K562 (cell line): ENCODE results near the gene GABARAP. TPM values are rescaled to one million over a fixed set of nuclear protein-coding genes. Genes with fewer than 3 reads are reported as not detected.
A peak's percentile ranks its signal among the peaks of the same experiment; 100 is the strongest.

ENCODE experiments used
- C11orf30 ChIP-seq: fragments of 450-650 bp; IDR thresholded peaks from 2 replicates; pipeline ENCODE4 v1.6.1; 2016; ENCODE audit warnings: low read depth, mild to moderate bottlenecking
- CHD1 ChIP-seq: fragments of 200-600 bp; sonication (generic); IDR thresholded peaks from one replicate; pipeline ENCODE4 v1.6.1; 2012; ENCODE audit warnings: mild to moderate bottlenecking, moderate library complexity, low read length, inconsistent platforms
- ELF4 ChIP-seq: fragments of 450-650 bp; formaldehyde crosslinking; IDR thresholded peaks from 2 replicates; pipeline ENCODE4 v1.4.0; 2022; ENCODE audit warnings: missing genetic modification characterization
- ESRRA ChIP-seq: fragments of 450-650 bp; IDR thresholded peaks from 2 replicates; pipeline ENCODE4 v1.6.1; 2014; ENCODE audit warnings: low read depth, mild to moderate bottlenecking, moderate library complexity, borderline replicate concordance
- HCFC1 ChIP-seq: IDR thresholded peaks from 2 replicates; pipeline ENCODE4 v1.6.1; 2012; ENCODE audit warnings: low read depth, low read length, improper control_type of control experiment
- HDAC1 ChIP-seq, 2 experiments: fragments of 450-650 bp; IDR thresholded peaks; 2 replicates each; pipeline ENCODE4 v1.6.1; 2016 to 2017; ENCODE audit warnings: inconsistent platforms in 1 of 2, mild to moderate bottlenecking in 1 of 2, moderate library complexity in 1 of 2
- ILF3 ChIP-seq: fragments of 450-650 bp; IDR thresholded peaks from 2 replicates; pipeline ENCODE4 v1.6.1; 2018; ENCODE audit warnings: antibody characterized with exemption, mild to moderate bottlenecking, moderate library complexity, borderline replicate concordance
- MCM7 ChIP-seq, 2 experiments: fragments of 450-650 bp; IDR thresholded peaks; 2 replicates each; pipeline ENCODE4 v1.6.1; 2016 to 2018
- MXI1 ChIP-seq: IDR thresholded peaks from 2 replicates; pipeline ENCODE4 v1.6.1; 2011; ENCODE audit warnings: low read depth, mild to moderate bottlenecking, improper control_type of control experiment, low read length
- PCBP1 ChIP-seq: fragments of 200-400 bp; formaldehyde crosslinking; IDR thresholded peaks from 2 replicates; pipeline ENCODE4 v1.6.1; 2018; ENCODE audit warnings: mild to moderate bottlenecking, low read depth, low read length; ENCODE audit not compliant: poor library complexity, severe bottlenecking
- POLR2G ChIP-seq: fragments of 200-400 bp; formaldehyde crosslinking; IDR thresholded peaks from 2 replicates; pipeline ENCODE4 v1.6.1; 2017; ENCODE audit warnings: low read depth, mild to moderate bottlenecking, antibody characterized with exemption, low read length, moderate library complexity
- TAF1 ChIP-seq: IDR thresholded peaks from 2 replicates; pipeline ENCODE4 v1.6.1; 2011; ENCODE audit warnings: mild to moderate bottlenecking, low read length, moderate library complexity; ENCODE audit not compliant: insufficient read depth, control insufficient read depth, severe bottlenecking; ENCODE audit errors: extremely low read depth
- TCF3 ChIP-seq: sonication (generic); formaldehyde crosslinking; IDR thresholded peaks from 2 replicates; pipeline ENCODE4 v1.4.0; 2020; ENCODE audit warnings: mild to moderate bottlenecking, missing genetic modification reagents
- U2AF1 ChIP-seq: fragments of 200-400 bp; formaldehyde crosslinking; optimal IDR thresholded peaks from 2 replicates; pipeline ENCODE3; 2017; ENCODE audit warnings: mild to moderate bottlenecking, low read depth, low read length, moderate library complexity
- ZBTB1 ChIP-seq: sonication (generic); formaldehyde crosslinking; IDR thresholded peaks from 2 replicates; pipeline ENCODE4 v1.8.1; 2023; ENCODE audit warnings: missing genetic modification reagents, low read depth, mild to moderate bottlenecking, borderline replicate concordance
- ZNF212 ChIP-seq: fragments of 450-650 bp; formaldehyde crosslinking; IDR thresholded peaks from 2 replicates; pipeline ENCODE4 v1.4.0; 2020; ENCODE audit warnings: mild to moderate bottlenecking
- ZNF79 ChIP-seq: fragments of 250-450 bp; sonication (Bioruptor Pico); IDR thresholded peaks from 2 replicates; pipeline ENCODE4 v1.4.0; 2020; ENCODE audit warnings: low read depth, mild to moderate bottlenecking, moderate library complexity
- polyA plus RNA-seq, 8 experiments: library from polyadenylated mRNA; depleted of rRNA in 4 of 8; stranded (reverse) in 5 of 8; unstranded in 3 of 8; fragments of >200 nt; fragmentation: Nextera tagmentation in 2 of 8; fragmentation: Illumina TruSeq in 1 of 8; extraction: Ambion mirVana in 2 of 8; extraction: Trizol in 1 of 8; gene quantifications; 2 replicates each; pipeline versions ENCODE4 v1.2.1 to v1.2.3, GENCODE V29; 2011 to 2014; ENCODE audit warnings: inconsistent platforms in 1 of 8, missing spikeins in 1 of 8
- total RNA-seq, 7 experiments: library from RNA; depleted of rRNA in 6 of 7; stranded (reverse); fragments of >200 nt in 6 of 7; fragmentation: Illumina TruSeq in 2 of 7; extraction: Trizol in 2 of 7; gene quantifications; 2 replicates each; pipeline versions ENCODE4 v1.2.1 to v1.2.3, GENCODE V29; 2011 to 2021; ENCODE audit warnings: low replicate concordance in 1 of 7
- TF ChIP-seq, protein P1 (sequence below): fragments of 450-650 bp; IDR thresholded peaks from 2 replicates; pipeline ENCODE4 v1.6.1; 2016; ENCODE audit warnings: mild to moderate bottlenecking
- TF ChIP-seq, protein P2 (sequence below): sonication (generic); formaldehyde crosslinking; IDR thresholded peaks from 2 replicates; pipeline ENCODE4 v1.8.0; 2023; ENCODE audit warnings: mild to moderate bottlenecking, missing genetic modification reagents
- TF ChIP-seq, protein P3 (sequence below): sonication (generic); formaldehyde crosslinking; IDR thresholded peaks from 2 replicates; pipeline ENCODE4 v1.9.0; 2022; ENCODE audit warnings: mild to moderate bottlenecking, missing genetic modification reagents
- TF ChIP-seq, protein P4 (sequence below): fragments of 250-450 bp; sonication (Bioruptor Pico); IDR thresholded peaks from 2 replicates; pipeline ENCODE4 v1.5.0; 2021

The GABARAP gene
- total and polyA plus RNA-seq, 9 of the 15 experiments (the other 6 are each of a cell fraction or from before 2014, with no cell fraction given), result 47.5 to 373 (median 152) TPM

DNA sequence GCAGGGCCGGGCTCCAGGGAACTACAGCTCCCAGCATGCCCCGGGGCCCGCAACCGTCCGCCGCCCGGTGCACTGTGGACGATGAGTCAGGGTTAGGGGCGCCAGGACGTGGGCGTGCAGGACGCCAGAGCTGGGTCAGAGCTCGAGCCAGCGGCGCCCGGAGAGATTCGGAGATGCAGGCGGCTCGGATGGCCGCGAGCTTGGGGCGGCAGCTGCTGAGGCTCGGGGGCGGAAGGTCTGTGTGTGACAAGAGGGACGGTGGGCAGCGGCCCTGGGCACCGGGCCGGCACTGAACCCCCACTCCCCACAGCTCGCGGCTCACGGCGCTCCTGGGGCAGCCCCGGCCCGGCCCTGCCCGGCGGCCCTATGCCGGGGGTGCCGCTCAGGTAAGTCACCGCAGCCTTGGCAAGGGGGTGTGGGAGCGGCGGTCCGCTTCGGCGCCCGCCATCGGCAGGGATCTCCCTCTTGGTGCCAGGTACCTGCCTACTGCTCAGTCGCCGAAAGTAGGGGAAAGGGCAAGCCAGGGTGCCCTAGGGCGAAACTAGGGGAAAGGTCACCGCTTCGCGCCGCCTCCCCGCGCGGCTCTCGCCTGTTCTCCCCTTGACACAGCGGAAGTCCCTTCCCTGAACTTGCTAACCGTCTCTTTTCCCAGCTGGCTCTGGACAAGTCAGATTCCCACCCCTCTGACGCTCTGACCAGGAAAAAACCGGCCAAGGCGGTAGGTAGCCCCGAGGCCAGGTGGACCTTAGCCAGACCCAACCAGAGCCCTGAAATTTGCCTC lies 22.2 kb downstream of the GABARAP start, which contains the start of the genes ACADVL and DLG4 (continued):
- TF ChIP-seq TAF1 (peak; percentile 87), C11orf30 (peak; percentile 59), ZBTB1 (CRISPR knock-in tag) (0 out of 2 replicates have a peak, but pooled peaks have one; percentile 8), TCF3 (no peak), CHD1 (peak; percentile 81), ESRRA (no peak), MCM7 (IDR thresholded peaks at IDR 0.05) (no peak), POLR2G (peak; percentile 91), ZNF79 (CRISPR knock-in tag) (no peak), ZNF212 (CRISPR knock-in tag) (peak; percentile 47; the same call in 1 of the 2 replicates), HDAC1 (IDR thresholded peaks at IDR 0.05) (0 out of 4 replicates have a peak, but pooled peaks of 1 of the 2 experiments have one; percentile 44), ELF4 (peak; percentile 37; the same call in 1 of the 2 replicates), U2AF1 (peak; percentile 25), MXI1 (0 out of 2 replicates have a peak, but pooled peaks have one; percentile 18), ILF3 (no peak), HCFC1 (peak; percentile 93), PCBP1 (peak; percentile 22)
- TF ChIP-seq, protein P1, sequence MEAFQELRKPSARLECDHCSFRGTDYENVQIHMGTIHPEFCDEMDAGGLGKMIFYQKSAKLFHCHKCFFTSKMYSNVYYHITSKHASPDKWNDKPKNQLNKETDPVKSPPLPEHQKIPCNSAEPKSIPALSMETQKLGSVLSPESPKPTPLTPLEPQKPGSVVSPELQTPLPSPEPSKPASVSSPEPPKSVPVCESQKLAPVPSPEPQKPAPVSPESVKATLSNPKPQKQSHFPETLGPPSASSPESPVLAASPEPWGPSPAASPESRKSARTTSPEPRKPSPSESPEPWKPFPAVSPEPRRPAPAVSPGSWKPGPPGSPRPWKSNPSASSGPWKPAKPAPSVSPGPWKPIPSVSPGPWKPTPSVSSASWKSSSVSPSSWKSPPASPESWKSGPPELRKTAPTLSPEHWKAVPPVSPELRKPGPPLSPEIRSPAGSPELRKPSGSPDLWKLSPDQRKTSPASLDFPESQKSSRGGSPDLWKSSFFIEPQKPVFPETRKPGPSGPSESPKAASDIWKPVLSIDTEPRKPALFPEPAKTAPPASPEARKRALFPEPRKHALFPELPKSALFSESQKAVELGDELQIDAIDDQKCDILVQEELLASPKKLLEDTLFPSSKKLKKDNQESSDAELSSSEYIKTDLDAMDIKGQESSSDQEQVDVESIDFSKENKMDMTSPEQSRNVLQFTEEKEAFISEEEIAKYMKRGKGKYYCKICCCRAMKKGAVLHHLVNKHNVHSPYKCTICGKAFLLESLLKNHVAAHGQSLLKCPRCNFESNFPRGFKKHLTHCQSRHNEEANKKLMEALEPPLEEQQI, result no peak
- TF ChIP-seq, protein P2, sequence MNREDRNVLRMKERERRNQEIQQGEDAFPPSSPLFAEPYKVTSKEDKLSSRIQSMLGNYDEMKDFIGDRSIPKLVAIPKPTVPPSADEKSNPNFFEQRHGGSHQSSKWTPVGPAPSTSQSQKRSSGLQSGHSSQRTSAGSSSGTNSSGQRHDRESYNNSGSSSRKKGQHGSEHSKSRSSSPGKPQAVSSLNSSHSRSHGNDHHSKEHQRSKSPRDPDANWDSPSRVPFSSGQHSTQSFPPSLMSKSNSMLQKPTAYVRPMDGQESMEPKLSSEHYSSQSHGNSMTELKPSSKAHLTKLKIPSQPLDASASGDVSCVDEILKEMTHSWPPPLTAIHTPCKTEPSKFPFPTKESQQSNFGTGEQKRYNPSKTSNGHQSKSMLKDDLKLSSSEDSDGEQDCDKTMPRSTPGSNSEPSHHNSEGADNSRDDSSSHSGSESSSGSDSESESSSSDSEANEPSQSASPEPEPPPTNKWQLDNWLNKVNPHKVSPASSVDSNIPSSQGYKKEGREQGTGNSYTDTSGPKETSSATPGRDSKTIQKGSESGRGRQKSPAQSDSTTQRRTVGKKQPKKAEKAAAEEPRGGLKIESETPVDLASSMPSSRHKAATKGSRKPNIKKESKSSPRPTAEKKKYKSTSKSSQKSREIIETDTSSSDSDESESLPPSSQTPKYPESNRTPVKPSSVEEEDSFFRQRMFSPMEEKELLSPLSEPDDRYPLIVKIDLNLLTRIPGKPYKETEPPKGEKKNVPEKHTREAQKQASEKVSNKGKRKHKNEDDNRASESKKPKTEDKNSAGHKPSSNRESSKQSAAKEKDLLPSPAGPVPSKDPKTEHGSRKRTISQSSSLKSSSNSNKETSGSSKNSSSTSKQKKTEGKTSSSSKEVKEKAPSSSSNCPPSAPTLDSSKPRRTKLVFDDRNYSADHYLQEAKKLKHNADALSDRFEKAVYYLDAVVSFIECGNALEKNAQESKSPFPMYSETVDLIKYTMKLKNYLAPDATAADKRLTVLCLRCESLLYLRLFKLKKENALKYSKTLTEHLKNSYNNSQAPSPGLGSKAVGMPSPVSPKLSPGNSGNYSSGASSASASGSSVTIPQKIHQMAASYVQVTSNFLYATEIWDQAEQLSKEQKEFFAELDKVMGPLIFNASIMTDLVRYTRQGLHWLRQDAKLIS, result peak; percentile 61; the same call in 1 of the 2 replicates
- TF ChIP-seq, protein P3, sequence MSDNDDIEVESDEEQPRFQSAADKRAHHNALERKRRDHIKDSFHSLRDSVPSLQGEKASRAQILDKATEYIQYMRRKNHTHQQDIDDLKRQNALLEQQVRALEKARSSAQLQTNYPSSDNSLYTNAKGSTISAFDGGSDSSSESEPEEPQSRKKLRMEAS (CRISPR knock-in tag), result peak; percentile 4; the same call in 1 of the 2 replicates
- TF ChIP-seq, protein P4, sequence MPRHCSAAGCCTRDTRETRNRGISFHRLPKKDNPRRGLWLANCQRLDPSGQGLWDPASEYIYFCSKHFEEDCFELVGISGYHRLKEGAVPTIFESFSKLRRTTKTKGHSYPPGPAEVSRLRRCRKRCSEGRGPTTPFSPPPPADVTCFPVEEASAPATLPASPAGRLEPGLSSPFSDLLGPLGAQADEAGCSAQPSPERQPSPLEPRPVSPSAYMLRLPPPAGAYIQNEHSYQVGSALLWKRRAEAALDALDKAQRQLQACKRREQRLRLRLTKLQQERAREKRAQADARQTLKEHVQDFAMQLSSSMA, result peak; percentile 62; the same call in 1 of the 2 replicates
